HepG2 (cell line): Measurements from ENCODE around the gene GDF15. TPM values are rescaled to one million over a fixed set of nuclear protein-coding genes. Genes with fewer than 3 reads are reported as not detected.

Experiments
- ADNP ChIP-seq: sonication (generic); formaldehyde crosslinking; IDR thresholded peaks from 2 replicates; pipeline ENCODE4 v1.4.0; 2020; ENCODE audit warnings: missing genetic modification reagents
- ARID2 ChIP-seq: sonication (generic); formaldehyde crosslinking; IDR thresholded peaks from 2 replicates; pipeline ENCODE4 v1.8.1; 2022; ENCODE audit warnings: mild to moderate bottlenecking, missing genetic modification reagents, borderline replicate concordance
- CBX2 ChIP-seq, 2 experiments: fragments of 200-600 bp in 1 of 2; sonication (generic); formaldehyde crosslinking in 1 of 2; IDR thresholded peaks; 2 replicates each; pipeline versions ENCODE4 v1.7.0 to v1.8.1; 2018 to 2022; ENCODE audit warnings: low read depth in 2 of 2, low read length in 1 of 2, mild to moderate bottlenecking in 1 of 2, missing genetic modification reagents in 1 of 2
- CREB1 ChIP-seq, 2 experiments: fragments of 450-650 bp in 1 of 2; IDR thresholded peaks; 2 replicates each; pipeline ENCODE4 v1.6.1; 2016 to 2017; ENCODE audit warnings: control low read depth in 1 of 2, mild to moderate bottlenecking in 1 of 2, missing compliant biosample characterization in 1 of 2, missing genetic modification characterization in 1 of 2
- DPF2 ChIP-seq: sonication (generic); formaldehyde crosslinking; IDR thresholded peaks from 2 replicates; pipeline ENCODE4 v1.4.0; 2020; ENCODE audit warnings: mild to moderate bottlenecking, low read depth, missing genetic modification reagents, borderline replicate concordance
- FOXA1 ChIP-seq, 2 experiments: fragments of 450-650 bp in 1 of 2; sonication (generic) in 1 of 2; formaldehyde crosslinking in 1 of 2; IDR thresholded peaks; 2 replicates each; pipeline versions ENCODE4 v1.4.0 to v1.6.1; 2016 to 2020; ENCODE audit warnings: missing genetic modification reagents in 1 of 2
- GFI1 ChIP-seq: sonication (generic); formaldehyde crosslinking; IDR thresholded peaks from 2 replicates; pipeline ENCODE4 v1.5.0; 2020; ENCODE audit warnings: missing genetic modification reagents, mild to moderate bottlenecking, borderline replicate concordance
- GLMP ChIP-seq: sonication (generic); formaldehyde crosslinking; IDR thresholded peaks from 2 replicates; pipeline ENCODE4 v1.9.0; 2021; ENCODE audit warnings: missing genetic modification reagents, mild to moderate bottlenecking, borderline replicate concordance
- GPBP1L1 ChIP-seq: sonication (generic); formaldehyde crosslinking; IDR thresholded peaks from 2 replicates; pipeline ENCODE4 v1.5.0; 2020; ENCODE audit warnings: mild to moderate bottlenecking, missing genetic modification reagents
- HES4 ChIP-seq: sonication (generic); formaldehyde crosslinking; IDR thresholded peaks from 2 replicates; pipeline ENCODE4 v1.9.0; 2021; ENCODE audit warnings: mild to moderate bottlenecking, missing genetic modification reagents, borderline replicate concordance
- HOXD1 ChIP-seq: sonication (generic); formaldehyde crosslinking; IDR thresholded peaks from 2 replicates; pipeline ENCODE4 v1.5.0; 2020; ENCODE audit warnings: missing genetic modification reagents
- MAFK ChIP-seq, 2 experiments: IDR thresholded peaks in 1 of 2; conservative IDR thresholded peaks in 1 of 2; 2 replicates each; pipeline ENCODE4 v1.6.1; 2011; ENCODE audit warnings: improper control_type of control experiment in 2 of 2, low read length in 2 of 2
- MTF2 ChIP-seq: sonication (generic); formaldehyde crosslinking; IDR thresholded peaks from 2 replicates; pipeline ENCODE4 v1.5.0; 2020; ENCODE audit warnings: missing genetic modification reagents, borderline replicate concordance
- SAP130 ChIP-seq: IDR thresholded peaks from 2 replicates; pipeline ENCODE4 v1.6.1; 2016; ENCODE audit warnings: low read depth
- SMYD3 ChIP-seq: sonication (generic); formaldehyde crosslinking; IDR thresholded peaks from 2 replicates; pipeline ENCODE4 v1.8.1; 2023; ENCODE audit warnings: mild to moderate bottlenecking, missing genetic modification reagents
- SOX6 ChIP-seq, 2 experiments: fragments of 450-650 bp in 1 of 2; sonication (generic) in 1 of 2; formaldehyde crosslinking in 1 of 2; IDR thresholded peaks; 2 replicates each; pipeline versions ENCODE4 v1.4.0 to v1.6.1; 2017 to 2020; ENCODE audit warnings: antibody characterized with exemption in 1 of 2, mild to moderate bottlenecking in 1 of 2, missing genetic modification reagents in 1 of 2
- SP2 ChIP-seq: sonication (generic); formaldehyde crosslinking; IDR thresholded peaks from 2 replicates; pipeline ENCODE4 v1.5.1; 2020; ENCODE audit warnings: mild to moderate bottlenecking, missing genetic modification reagents
- ZBTB42 ChIP-seq: sonication (generic); formaldehyde crosslinking; IDR thresholded peaks from 2 replicates; pipeline ENCODE4 v1.5.0; 2020; ENCODE audit warnings: mild to moderate bottlenecking, missing genetic modification reagents
- ZNF430 ChIP-seq: sonication (generic); formaldehyde crosslinking; IDR thresholded peaks from 2 replicates; pipeline ENCODE4 v1.9.0; 2021; ENCODE audit warnings: mild to moderate bottlenecking, missing genetic modification reagents
- ZNF446 ChIP-seq: sonication (generic); formaldehyde crosslinking; IDR thresholded peaks from 2 replicates; pipeline ENCODE4 v1.5.0; 2020; ENCODE audit warnings: mild to moderate bottlenecking, missing genetic modification reagents
- ZNF678 ChIP-seq: sonication (generic); formaldehyde crosslinking; IDR thresholded peaks from 2 replicates; pipeline ENCODE4 v1.4.0; 2020; ENCODE audit warnings: mild to moderate bottlenecking, missing genetic modification reagents
- polyA plus RNA-seq, 8 experiments: library from polyadenylated mRNA; depleted of rRNA in 3 of 8; stranded (reverse) in 7 of 8; unstranded in 1 of 8; fragments of >200 nt; fragmentation: Illumina TruSeq in 4 of 8; extraction: Trizol in 4 of 8; gene quantifications; 2 replicates each; pipeline versions ENCODE4 v1.2.1 to v1.2.3, GENCODE V29; 2011 to 2016; ENCODE audit warnings: low read depth in 4 of 8, missing spikeins in 1 of 8, mixed read lengths in 1 of 8; ENCODE audit not compliant: insufficient read depth in 1 of 8
- total RNA-seq, 5 experiments: library from RNA; depleted of rRNA; stranded (reverse); fragments of >200 nt; fragmentation: Illumina TruSeq; extraction: Trizol; gene quantifications; 2 replicates each; pipeline ENCODE4 v1.2.3, GENCODE V29; 2016; ENCODE audit warnings: low read depth in 1 of 5
- TF ChIP-seq, protein P1 (sequence below): sonication (generic); formaldehyde crosslinking; IDR thresholded peaks from 2 replicates; pipeline ENCODE4 v1.4.0; 2020; ENCODE audit warnings: missing genetic modification reagents, borderline replicate concordance

The GDF15 gene
- total and polyA plus RNA-seq, 2 of the 13 experiments (the other 11 are each of a cell fraction or from before 2014, with no cell fraction given): 146 to 422 TPM

DNA sequence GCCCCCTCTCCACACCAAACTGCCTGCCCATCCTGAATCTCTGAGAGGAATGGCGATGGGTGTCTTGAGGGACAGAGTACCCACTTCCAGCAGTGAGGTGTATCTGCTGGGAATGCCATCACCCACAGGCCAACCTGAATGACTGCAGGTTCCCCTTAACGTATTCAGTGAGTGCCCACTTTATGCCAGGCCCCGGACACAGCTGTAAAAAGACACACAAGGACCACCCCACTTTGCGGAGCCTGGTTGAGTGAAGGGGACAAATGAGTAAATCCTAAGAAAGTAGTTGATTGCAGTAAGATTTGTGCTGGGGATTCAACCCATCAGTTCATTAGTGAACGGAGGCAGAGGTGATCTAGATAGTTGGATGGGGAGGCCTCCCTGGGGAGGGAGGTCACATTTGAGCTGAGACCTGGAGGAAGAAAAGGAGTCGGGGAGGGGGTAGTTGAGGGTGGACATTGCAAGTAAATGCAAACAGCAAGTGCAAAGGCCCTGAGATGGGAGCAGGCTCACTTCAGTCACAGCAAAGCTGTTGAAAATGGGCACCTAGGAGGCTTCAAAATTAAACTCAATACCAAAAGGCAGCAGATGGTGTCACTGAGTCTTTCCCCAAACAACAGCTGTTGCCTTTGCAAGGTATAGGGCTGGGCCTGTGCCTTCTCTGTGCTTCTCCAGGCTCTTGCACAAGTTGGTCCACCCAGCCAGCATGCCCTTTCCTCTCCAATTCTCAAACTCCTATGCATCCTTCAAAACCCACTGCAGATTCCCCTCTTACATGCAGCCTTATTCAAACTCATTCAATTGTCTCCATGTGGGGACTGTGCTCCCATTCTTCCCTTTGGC, 4.3 kb downstream of the GDF15 start (continued):
- TF ChIP-seq HES4 (CRISPR knock-in tag) (no peak), ZNF430 (CRISPR knock-in tag) (no peak), DPF2 (CRISPR knock-in tag) (no peak), ZBTB42 (CRISPR knock-in tag) (no peak), FOXA1 (IDR thresholded peaks at IDR 0.05) (no peak), FOXA1 (CRISPR knock-in tag; IDR thresholded peaks at IDR 0.05) (0 out of 2 replicates have a peak, but pooled peaks have one; percentile 5), CREB1 (IDR thresholded peaks at IDR 0.05) (no peak), CREB1 (CRISPR knock-in tag; IDR thresholded peaks at IDR 0.05) (no peak), GFI1 (CRISPR knock-in tag) (no peak), MTF2 (no peak), SOX6 (IDR thresholded peaks at IDR 0.05) (no peak), SOX6 (CRISPR knock-in tag; IDR thresholded peaks at IDR 0.05) (peak; percentile 27; the same call in 1 of the 2 replicates), GPBP1L1 (CRISPR knock-in tag) (no peak), SP2 (CRISPR knock-in tag) (no peak), CBX2 (IDR thresholded peaks at IDR 0.05; ENCODE audit: low read depth, low read length) (no peak), CBX2 (CRISPR knock-in tag; IDR thresholded peaks at IDR 0.05; ENCODE audit: low read depth) (no peak), ARID2 (CRISPR knock-in tag) (no peak), MAFK (conservative IDR thresholded peaks at IDR 0.05 in 1 of 2, IDR thresholded peaks at IDR 0.05 in 1 of 2; ENCODE audit: low read length in 2 of 2) (no peak), ZNF678 (no peak), SMYD3 (CRISPR knock-in tag) (no peak), ZNF446 (0 out of 2 replicates have a peak, but pooled peaks have one; percentile 19), SAP130 (CRISPR knock-in tag) (no peak; the same call in 1 of the 2 replicates), GLMP (no peak), HOXD1 (CRISPR knock-in tag) (no peak), ADNP (CRISPR knock-in tag) (no peak)
- TF ChIP-seq, protein P1, sequence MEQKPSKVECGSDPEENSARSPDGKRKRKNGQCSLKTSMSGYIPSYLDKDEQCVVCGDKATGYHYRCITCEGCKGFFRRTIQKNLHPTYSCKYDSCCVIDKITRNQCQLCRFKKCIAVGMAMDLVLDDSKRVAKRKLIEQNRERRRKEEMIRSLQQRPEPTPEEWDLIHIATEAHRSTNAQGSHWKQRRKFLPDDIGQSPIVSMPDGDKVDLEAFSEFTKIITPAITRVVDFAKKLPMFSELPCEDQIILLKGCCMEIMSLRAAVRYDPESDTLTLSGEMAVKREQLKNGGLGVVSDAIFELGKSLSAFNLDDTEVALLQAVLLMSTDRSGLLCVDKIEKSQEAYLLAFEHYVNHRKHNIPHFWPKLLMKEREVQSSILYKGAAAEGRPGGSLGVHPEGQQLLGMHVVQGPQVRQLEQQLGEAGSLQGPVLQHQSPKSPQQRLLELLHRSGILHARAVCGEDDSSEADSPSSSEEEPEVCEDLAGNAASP (CRISPR knock-in tag): no peak
